HG02678 (cell line): ENCODE data around the gene PLXNB2.

Experiments
- ATAC-seq: cut with Tn5 transposase; IDR thresholded peaks from one replicate; pipeline ENCODE4 v1.9.1; 2021; ENCODE audit warnings: mild to moderate bottlenecking, moderate library complexity; ENCODE audit not compliant: unreplicated experiment

PLXNB2 gene

DNA sequence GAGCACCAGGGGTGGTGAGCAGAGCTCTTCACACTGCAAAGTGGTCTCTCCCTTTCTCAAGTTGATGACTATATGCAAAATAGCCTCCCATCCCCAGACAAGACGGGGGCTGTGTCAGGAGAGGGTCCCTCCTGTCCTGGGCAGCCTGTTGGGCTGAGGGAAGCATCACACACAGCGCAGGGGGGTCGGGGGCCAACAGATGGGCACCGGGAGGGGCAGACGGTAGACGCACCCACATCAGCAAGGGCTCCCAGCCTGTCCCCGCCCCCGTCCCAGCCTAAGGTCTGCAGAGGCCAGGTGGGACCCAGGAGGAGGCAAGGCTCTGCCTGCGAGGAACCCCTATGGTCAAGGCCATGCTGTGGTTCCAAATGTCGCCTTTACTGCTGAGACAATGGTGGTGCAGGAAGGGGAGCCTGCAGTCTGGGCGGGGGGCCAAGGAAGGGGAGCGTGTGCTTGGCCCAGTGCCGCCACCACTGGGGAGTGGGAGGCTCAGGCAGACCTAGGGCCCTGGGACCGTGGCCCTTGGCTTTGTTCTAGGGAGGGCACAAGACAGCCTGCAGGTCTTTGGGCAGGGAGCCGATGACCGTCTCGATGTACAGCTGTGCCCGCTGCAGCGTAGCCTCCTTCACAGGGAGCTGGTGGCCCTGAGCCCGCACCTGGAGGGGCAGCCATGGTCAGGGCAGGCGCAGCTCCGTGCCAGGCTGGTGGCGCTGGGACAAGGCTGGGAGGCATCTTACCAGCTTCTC is 4.3 kb upstream of the PLXNB2 start:
- ATAC-seq = no peak

DNA sequence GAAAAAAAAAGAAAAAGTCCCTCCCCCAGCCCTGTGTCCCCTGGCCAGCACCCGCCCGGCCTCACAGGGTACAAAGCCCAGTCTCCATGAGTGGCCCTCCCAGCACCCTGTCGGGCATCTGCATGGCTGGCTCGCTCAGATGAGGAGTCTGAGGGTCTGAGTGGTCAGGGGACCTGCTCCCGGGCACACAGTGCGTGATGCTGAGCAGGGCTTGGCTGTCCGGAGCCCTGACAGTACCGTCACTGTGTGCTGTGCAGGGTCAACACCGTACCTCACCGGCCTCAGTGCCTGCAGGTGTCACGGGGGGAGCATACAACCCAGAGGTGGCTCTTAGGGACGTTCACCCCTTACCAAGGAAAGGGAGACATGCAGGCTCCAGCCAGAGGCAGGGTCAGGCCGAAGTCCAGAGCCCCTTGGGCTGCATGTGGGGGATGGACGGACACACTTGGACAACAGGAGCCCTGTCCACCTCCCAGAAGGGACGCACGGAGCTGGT is 3.6 kb upstream of the PLXNB2 start:
- ATAC-seq = no peak

DNA sequence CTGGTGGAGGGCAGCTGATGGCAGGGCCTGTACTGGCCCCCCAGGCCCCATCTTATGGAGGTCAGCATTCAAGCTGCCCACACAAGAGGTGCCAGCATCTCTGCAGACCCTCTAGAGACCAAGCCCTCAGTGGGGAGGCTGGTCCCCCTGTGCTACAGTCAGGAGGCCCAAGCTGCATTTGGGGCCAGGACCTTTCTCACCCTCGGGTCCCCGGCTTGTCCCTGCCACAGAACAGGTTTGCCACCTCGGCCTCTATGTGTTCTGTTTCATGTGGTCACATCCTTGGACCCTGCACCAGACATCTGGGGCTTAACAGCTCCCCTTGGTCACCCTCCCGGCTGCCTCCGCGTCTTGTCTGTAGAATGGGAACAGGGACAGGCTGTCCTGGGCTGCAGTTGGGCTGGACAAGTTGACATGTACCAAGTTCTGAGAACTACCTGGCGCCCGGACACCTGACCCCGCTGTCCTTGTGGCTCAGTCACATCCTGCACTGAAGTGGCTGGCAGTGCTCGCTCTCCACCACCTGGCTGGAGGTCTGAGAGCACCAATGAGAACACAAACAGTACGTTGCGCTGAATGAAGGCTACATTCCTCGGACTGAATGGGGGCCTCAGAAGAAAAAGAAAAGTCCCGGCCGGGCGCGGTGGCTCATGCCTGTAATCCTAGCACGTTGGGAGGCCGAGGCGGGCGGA is 2.7 kb upstream of the PLXNB2 start:
- ATAC-seq = no peak

DNA sequence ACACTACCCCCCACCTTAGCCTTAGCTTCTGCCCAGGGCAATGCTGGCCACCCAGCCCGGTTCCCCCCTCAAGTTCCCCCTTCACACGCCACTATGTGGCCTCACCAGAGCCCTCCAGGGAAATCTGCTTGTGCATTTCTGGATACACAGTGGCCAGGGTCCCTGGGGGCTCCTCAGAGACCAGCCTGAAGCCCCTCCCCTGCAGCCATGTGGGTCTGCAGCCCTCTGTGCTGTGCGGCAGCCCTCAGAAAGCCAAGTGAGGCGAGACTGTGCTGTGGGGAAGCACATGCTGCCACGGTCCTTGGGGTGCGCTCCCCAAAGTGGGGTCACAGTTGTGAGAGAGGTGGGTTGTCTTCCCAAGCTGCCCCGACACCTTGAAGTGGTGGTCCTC is 2.1 kb upstream of the PLXNB2 start:
- no peak for ATAC-seq

DNA sequence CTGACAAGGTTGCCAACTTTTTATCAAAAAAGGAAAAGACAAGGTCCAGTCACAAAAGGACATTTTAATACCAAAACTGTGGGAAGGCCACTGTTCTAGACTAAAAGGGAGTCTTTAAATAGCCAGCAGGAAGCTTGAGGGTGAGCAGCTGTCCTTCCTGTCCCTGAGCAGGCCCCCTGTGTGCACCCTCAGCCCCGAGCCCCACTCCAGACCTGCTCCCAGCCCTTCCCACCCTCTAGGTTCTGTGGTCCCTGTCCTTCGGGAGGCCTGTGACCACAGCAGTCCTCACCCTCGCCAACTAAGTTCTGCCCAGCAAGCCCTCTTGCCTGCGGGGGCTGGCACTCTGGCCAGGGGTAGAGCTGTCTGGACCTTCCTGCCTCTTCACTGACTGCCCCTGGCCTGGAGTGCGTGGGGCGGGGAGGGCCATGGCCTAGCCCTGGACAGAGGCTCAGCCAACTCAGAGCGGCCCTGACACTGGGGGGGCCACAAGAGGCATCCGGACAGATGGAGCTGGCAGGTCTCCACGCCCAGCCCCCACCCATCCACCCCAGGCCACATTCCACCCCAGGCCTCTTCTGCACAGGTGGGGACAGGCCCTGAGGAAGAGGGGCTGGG is 1.6 kb upstream of the PLXNB2 start:
- no peak for ATAC-seq

DNA sequence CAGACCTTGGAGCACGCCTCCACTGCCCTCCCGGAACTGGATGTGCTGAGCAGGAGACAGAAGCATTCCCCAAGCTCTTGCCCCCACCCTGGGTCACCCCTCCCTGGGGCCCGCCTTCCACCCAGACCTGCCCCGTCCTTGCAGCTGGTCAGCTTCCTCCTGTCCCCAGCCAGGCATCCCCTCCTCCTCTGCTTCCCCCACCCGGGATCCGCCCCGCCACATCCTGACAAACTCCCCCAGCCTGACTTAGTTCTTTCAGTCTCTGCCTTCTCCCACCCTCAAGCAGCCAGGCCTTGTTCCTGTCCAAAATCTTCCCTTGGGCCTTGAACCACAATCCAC is 1.1 kb upstream of the PLXNB2 start:
- ATAC-seq = no peak

DNA sequence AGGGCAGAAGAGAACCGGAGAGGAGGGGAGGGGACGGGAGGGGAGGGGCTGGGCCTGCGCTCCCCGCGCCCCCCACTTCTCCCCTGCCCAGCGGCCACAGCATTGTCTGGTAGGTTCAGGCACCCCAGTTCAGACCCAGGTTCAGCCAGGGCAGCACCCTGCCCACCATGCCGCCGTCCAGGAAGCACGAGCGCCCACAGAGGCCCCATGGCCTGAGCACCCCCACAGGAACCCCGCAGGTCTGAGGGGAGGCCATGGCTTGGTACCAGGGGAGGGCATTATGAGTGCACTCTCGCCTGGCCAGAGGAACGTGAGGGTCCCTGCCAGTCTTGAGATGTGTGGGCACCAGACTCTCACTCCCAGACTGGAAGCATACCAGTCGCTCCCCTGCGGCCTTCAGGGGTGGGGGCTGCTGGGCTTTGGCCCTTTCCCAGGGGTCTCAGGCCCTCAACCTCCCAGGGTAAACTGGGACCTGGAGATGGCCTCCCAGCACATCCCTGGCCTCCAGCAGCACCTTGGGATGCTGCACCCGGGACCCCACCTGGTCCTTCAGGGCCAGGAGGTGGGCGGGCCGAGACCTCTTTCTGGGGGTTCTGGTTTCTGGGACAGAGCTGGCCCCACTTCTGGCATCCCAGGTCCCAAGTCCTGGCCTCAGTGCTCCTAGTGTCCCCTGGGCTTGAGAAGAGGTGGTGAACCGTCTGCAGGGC is 597 bp upstream of the PLXNB2 start:
- no peak for ATAC-seq

DNA sequence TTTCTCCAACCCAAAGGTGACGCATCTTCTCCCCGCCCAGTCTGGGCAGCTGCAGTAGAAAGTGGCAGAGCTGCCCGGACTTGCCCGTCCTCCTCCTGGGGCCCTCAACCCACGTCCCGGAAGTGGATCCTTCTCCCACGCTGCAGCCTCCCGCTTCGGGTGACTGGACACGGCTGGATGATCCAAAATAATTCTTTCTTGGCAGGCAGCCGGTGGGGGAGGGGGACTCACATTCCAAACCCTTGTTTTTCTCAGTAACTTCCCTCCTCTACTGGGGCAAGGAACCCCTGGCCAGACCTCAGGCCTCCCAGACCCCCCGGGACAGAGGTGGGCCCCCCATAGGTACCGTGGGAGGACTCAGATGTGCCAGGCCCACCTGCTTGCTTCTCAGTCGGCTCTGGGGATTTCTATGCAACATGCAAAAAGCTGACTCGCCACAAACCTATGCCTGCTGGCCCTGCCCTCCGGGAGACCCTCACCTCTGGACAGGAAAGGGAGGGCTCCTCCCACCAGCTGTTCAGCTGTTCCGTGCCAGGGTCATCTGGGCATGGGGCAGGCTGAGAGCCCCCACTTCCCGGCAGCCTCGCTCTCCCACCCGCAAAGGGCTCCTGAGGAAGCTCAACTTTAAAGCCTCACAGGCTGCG is 1.4 kb downstream of the PLXNB2 start:
- no peak for ATAC-seq

DNA sequence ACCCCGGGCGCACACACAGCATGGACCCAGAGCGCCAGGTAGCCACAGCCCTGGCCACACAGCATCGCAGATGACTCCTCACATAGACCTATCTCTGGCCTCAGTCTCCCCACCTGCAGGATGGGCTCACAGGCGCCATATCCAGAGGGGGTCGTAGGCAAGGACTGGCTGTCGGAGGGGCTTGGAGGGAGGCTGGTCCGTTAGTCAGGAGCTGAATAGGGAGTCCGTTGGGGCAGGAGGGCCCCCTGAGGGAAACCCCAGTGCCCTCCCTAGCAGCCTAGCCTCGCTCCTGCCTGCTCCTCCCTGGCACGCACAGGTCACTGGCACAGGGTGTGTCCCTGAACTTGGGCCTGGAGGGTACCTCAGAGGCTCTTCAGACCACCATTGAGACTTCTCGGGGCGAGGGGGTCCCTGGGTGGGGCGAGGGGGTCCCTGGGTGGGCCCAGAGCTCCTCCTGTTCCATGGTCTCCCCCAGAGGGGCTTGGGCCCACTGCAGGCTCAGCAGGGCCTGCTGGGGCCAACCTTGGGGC is 2.0 kb downstream of the PLXNB2 start:
- no peak for ATAC-seq

DNA sequence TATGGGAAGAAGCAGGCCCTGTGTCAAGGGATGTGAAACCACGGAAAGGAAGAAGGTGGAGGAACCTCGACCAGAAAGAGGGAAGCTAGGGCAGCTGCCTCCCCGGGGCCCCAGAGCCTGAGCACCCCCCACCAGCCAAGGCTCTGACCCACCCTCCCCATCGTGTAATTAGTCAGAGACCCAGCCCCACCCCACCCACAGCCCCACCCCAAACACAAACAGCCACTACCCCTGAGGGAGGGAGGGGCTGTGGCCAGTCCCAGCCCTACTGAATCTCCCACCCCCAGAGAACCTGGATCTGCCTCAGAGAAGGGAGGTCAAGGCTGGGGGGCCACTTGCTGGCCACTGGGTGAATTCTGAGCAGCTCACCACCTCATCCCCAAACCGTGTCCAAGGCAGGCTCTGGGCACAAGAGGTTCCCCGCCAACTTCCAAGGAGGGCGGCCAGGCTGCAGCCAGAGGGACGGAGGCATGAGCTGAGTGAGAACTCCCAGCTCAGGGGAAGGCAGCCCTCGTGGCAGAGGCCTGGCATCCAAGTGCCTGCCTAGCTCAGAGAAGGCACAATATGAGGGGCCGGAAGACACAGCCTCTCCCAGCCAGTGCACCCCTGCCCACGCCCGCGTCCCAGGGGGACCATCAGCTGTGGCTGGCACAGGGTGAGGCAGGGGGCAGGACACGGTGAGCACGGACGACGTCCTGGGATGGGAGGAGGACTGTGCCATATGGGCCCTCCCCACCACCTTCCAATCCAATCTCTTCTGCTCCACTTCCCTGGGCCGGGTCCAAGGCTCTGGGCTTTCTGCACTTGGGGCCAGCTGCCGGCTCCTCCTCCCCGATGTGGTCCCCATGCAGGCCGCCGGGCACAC is 2.7 kb downstream of the PLXNB2 start:
- ATAC-seq = no peak

DNA sequence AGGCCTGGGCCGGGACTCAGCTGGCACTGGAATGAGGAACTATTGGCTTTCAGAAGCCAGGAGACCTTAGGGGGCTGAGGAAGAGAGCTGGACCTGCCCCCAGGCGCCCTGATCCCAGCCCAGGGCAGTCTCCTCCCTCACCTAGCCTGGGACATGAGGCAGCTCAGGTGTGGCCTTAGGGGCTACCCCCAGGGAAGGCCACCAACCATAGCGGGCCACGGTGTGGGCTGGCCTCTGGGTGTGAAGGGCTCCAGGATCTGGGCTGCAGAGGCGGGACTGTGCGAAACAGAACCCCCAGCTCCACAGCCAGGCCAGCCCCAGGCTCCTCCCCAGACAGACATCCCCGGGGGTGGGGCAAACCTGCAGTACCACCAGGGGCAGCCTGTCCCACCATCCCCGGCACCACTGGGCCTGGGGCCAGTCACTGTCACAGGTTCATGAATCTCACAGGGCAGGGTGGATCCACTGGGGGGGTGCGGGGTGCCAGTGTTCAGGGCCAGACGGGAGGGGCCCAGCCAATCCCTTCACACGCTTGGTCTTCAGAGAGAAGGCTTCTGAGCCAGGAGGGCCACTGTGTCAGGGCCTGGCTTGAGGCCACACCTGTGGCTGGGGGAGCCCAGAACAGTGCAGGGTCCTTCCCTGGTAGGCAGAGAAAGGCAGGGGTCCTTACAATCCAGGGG is 3.5 kb downstream of the PLXNB2 start:
- no peak for ATAC-seq

DNA sequence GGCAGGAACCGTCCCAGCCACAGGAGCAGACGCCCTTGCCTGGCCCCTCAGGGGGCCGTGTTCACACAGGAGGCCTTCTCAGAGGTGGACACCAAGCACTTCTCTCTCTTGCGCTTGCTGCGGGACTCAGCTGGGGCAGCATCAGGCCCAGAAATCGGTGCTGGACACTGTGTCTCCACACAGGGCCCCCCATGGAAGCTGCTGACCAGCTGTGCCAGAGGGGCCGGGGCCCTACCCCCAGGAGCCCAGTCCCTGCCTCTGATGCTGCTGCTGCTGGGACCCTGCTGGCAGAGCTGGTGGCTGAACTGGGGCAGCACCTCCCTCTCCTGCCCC is 4.0 kb downstream of the PLXNB2 start:
- no peak for ATAC-seq

DNA sequence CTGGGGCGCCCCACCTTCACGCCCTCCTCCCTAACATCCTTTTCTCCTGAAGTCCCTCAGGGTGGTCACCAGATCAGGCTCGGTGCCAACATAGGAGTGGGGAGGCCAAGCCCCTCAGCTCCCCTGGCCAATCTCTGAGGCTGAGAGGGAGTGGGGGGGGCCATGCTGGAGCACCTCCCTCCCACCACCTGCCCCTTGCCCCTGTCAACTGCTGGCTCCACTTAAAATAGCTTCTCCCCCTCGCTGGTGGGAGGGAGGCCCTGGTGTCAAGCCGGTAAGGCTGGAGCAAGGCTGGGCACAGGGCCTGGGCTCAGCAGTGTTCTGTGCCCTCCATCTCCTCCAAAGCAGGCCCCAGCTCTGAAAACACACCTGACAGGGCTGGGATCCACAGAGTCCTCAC is 4.9 kb downstream of the PLXNB2 start:
- no peak for ATAC-seq

DNA sequence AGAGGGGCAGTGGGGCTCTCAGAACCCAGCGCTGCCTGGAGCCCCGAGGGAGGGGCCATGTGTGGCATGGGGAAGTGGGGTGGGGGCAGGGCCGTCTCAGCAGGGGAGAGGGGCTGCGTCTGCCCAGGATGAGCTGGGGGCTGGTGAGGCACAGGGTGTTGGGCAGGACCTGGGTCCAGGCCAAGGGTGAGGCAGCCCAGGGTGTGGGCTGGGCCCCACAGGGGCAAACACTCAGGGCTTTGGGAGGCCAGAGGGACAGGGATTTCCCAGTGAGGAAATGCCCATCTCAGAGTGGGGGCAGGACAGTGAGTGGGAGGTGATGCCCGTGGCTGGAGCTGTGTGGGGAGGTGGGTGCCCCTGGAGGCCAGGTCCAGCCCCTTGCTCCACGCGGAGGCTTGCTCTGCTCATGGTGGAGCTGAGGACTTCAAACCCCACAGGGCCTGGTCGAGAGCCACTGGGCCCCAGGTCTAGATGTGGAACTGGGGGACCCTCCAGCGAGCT is 5.4 kb downstream of the PLXNB2 start:
- no peak for ATAC-seq

DNA sequence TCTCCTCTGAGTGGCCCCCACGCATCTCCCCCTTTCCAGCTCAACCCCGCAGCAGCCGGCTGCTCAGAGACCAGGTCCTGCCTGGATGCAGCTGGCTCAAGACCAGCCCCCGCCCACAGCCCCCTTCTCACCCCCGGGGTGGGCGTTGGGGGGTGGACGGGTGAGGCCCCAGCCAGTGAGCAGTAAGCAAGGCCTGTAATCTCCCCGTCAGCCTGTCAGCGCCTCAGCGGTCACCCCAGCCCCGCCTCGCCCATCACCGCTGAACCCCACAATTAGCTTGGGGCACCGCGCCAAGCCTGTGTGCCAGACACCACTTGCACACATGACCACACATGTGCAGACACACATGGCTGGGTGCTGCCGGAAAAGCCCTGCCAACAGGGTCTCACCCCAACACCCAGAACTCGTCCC is 5.9 kb downstream of the PLXNB2 start:
- ATAC-seq = no peak

DNA sequence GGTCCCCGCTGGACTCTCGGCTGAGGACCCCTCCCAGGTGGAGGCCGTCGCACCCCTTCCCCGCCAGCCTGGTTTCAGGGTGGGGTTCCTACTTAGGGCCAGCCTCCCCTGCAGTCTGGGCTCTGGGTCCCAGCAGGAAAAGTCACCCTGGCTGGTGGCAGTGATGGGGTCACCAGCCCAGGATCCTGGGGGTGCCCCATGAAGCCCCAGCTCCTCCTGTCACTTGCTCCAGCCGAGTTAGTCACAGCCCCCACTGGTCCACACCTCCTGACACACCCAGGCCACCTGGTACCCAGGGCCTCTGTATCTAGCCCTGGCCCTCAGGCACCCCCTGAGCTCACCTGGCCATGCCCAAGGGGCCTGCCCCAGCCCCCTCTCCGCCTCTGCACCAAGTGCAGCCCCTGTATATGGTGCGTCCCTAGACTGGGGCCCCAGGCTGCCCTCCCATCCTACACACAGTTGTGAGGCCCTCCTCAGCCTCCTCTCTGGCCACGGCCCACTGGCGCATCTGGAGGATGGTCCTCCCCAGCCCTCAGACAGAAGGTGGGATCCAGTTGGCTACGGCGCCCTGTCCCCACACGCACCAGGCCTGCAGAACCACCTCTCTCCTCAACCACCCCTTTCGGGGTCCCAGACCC is 6.7 kb downstream of the PLXNB2 start:
- ATAC-seq = no peak

DNA sequence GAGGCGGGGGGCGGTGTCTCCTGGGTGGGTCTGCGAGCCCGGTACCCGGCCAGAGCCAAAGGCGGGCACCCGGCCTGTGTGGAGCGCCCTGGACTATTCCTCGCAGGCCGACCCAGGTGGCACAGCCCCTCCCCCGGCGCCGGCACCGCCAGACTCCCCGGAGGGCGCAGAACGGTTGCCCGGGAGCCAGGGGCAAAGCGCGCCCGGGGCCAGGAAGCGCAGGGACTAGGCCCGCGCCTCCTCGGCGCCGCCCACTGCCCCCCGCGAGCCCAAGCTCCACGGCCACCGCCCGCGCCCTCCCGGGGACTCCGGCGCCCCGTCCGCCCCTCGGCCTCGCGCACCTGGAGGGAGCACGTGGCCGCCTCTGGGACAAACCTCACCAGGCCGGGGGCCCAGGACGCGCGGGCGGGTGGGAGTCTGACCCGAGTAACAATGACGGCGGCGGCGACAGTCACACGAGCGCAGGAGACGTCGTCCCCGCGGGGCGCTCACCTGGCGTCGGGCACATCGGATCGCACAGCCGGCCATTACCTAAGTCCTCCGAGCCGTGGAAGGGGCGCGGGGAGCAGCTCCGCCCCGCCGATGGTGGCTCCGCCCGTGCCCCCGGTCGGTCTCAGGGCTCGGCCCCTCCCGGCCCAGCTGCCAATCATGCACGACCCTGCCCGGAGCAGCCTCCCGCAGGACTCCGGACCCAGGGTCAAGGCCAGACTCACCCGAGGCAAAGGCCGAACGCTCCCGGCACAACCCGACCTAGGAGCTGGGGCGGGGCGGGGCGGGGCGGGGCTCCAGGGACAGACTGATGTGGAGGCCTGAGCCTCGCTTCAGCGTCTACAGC is 7.4 kb downstream of the PLXNB2 start:
- ATAC-seq = no peak
